ENCODE results near the gene SEPTIN3. TPM values are rescaled to one million over a fixed set of nuclear protein-coding genes. Genes with fewer than 3 reads are reported as not detected.

SEPTIN3 gene
- polyA plus RNA-seq, 1 of the 3 experiments (the other 2 are of a cell fraction): 0.35 TPM

DNA sequence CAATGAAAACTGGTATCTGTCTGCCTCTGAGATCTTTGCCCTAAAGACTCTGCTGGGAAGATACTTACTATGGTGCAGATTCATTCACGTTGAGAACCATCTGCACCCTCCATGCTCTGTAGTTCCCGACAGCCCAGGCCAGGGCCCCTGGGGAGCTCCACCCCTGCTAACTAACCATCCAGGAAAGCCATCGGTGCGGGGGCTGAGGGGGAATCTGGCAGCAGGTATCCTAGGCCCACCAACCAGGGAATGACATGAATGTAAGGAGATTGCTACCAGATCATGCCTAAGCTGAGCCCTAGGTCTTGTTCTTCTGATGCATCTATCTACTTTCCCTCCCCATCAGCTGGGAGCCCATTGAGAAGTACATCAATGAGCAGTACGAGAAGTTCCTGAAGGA, 18.0 kb downstream of the SEPTIN3 start (continued):
- TF ChIP-seq PBX3 (IDR thresholded peaks at IDR 0.05) (no peak), POLR2AphosphoS5 (IDR thresholded peaks at IDR 0.05; ENCODE audit: low read depth, low read length) (no peak), ZBTB33 (IDR thresholded peaks at IDR 0.05; ENCODE audit: borderline replicate concordance, low read depth) (no peak), EZH2phosphoT487 (IDR thresholded peaks at IDR 0.05; ENCODE audit: borderline replicate concordance, low read depth) (no peak), NFIC (IDR thresholded peaks at IDR 0.05; ENCODE audit: borderline replicate concordance) (no peak), SMC3 (IDR thresholded peaks at IDR 0.05; ENCODE audit: low read depth, low read length) (no peak), SIN3A (IDR thresholded peaks at IDR 0.05; ENCODE audit: borderline replicate concordance, low read depth, low read length) (no peak)
- TF ChIP-seq, protein P1, sequence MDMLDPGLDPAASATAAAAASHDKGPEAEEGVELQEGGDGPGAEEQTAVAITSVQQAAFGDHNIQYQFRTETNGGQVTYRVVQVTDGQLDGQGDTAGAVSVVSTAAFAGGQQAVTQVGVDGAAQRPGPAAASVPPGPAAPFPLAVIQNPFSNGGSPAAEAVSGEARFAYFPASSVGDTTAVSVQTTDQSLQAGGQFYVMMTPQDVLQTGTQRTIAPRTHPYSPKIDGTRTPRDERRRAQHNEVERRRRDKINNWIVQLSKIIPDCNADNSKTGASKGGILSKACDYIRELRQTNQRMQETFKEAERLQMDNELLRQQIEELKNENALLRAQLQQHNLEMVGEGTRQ (IDR thresholded peaks at IDR 0.05; ENCODE audit: borderline replicate concordance, low read depth, low read length): no peak

GRCh38 chr22:41989246-41989645, 20.0 kb downstream of the SEPTIN3 start:
- no peak for TF ChIP-seq CTCF (IDR thresholded peaks at IDR 0.05)
- no peak for TF ChIP-seq RFX5 (IDR thresholded peaks at IDR 0.05; ENCODE audit: low read length)
- no peak for TF ChIP-seq JUND (IDR thresholded peaks at IDR 0.05)
- TF ChIP-seq TAF1 (IDR thresholded peaks at IDR 0.05; ENCODE audit: borderline replicate concordance, low read depth, low read length): no peak
- TF ChIP-seq EP300 (IDR thresholded peaks at IDR 0.05; ENCODE audit: borderline replicate concordance in 1 of 2, low read depth in 1 of 2, low read length in 1 of 2): no peak
- no peak for TF ChIP-seq FOSL2 (IDR thresholded peaks at IDR 0.05; ENCODE audit: borderline replicate concordance, low read depth)
- TF ChIP-seq MEF2A (IDR thresholded peaks at IDR 0.05; ENCODE audit: borderline replicate concordance, low read depth): no peak
- TF ChIP-seq GABPA (IDR thresholded peaks at IDR 0.05; ENCODE audit: low read depth): no peak
- no peak for TF ChIP-seq RXRA (IDR thresholded peaks at IDR 0.05; ENCODE audit: borderline replicate concordance, low read depth)
- TF ChIP-seq, protein P1 (IDR thresholded peaks at IDR 0.05; ENCODE audit: borderline replicate concordance, low read depth, low read length): no peak
- no peak for TF ChIP-seq FOXM1 (IDR thresholded peaks at IDR 0.05; ENCODE audit: low read depth)
- TF ChIP-seq ELF1 (IDR thresholded peaks at IDR 0.05): no peak
- no peak for TF ChIP-seq PBX3 (IDR thresholded peaks at IDR 0.05)
- Histone ChIP-seq H3K9me3 (no peaks in the 10 kb centered on the region), H3K4me1 (ENCODE audit: control insufficient read depth in 1 of 2, insufficient read depth in 2 of 2, low read depth in 1 of 2, low read length in 1 of 2) (no peaks in the 10 kb centered on the region), H3F3A (replicated peaks; ENCODE audit: insufficient read depth) (no peaks in the 10 kb centered on the region), H3K4me2 (no peak overlapping the region), H3K27me3 (ENCODE audit: insufficient read depth) (no peaks in the 10 kb centered on the region), H3K9me2 (no peaks in the 10 kb centered on the region), H3K27ac (ENCODE audit: low read depth in 2 of 2, low read length in 1 of 2) (no peak overlapping the region), H3K79me2 (ENCODE audit: insufficient read depth) (no peaks in the 10 kb centered on the region), H3K4me3 (ENCODE audit: low read depth in 2 of 2, low read length in 1 of 2) (no peak overlapping the region), H2AFZ (ENCODE audit: low read depth) (no peak overlapping the region), H4K20me1 (ENCODE audit: insufficient read depth) (no peaks in the 10 kb centered on the region), H3K9ac (no peak overlapping the region), H3K36me3 (replicated peaks in 1 of 2; ENCODE audit: control insufficient read depth in 1 of 2, insufficient read depth in 2 of 2, low read length in 1 of 2) (no peaks in the 10 kb centered on the region)
- POLR2A ChIA-PET: no interaction called here
- CTCF ChIA-PET: interaction anchor here (1.1 kb wide), 1 partner anchor 24 kb away, joined by 3 read pairs; no protein-coding TSS in a partner anchor
- no peak for DNase-seq
- 78% methylated on average over 3 of the region's 4 CpGs for WGBS (ENCODE audit: low lambda C conversion rate)

Data from SK-N-SH (cell line).